Inferior parietal cortex (tissue), 1 donor: ENCODE results near the gene VTA1.
"Not testable (repeated sequence)": the region's sequence is repeated elsewhere in the genome, so short reads cannot be mapped to it uniquely, and the experiment has no call there.

Experiments
- DNase-seq: peaks from one replicate; pipeline ENCODE4 v3.0.0-alpha.2; 2016; ENCODE audit errors: extremely low spot score

VTA1 gene

DNA sequence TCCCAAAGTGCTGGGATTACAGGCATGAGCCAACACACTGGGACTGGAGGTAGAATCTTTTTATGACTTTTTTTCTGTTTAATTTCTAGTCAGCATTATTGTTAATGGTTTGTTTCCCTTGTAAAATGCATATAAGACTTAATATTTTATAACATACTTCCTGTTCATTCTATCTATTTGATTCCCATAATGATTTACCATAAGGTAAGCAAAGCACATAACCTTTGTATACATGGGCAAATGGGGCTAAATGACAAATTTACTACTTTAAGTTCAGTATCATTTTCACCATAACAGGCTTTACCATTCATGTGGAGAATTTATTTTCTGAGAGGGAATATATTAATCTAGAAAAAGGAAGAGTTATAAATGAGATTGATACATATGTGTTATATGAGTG, 24.3 kb downstream of the VTA1 start:
- no peak for DNase-seq

DNA sequence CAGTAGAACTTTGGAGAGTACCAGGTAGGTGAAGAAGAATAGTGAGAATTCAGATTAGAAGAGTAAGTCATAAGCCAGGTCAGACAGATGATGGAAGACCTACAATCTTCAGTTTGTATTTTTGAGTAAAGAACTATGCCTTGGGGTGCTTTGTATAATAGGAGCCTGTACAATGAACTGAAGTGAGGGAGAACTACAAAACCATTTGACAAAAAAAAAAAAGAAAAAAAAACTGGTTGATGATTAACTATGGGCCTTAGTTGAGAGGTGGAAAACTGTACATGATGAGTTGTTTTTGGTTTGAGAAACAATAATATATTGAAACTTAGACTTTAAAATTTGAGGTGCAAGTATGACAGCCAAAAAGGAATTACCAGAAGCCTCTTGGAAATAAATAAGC, 25.7 kb downstream of the VTA1 start:
- no peak for DNase-seq

DNA sequence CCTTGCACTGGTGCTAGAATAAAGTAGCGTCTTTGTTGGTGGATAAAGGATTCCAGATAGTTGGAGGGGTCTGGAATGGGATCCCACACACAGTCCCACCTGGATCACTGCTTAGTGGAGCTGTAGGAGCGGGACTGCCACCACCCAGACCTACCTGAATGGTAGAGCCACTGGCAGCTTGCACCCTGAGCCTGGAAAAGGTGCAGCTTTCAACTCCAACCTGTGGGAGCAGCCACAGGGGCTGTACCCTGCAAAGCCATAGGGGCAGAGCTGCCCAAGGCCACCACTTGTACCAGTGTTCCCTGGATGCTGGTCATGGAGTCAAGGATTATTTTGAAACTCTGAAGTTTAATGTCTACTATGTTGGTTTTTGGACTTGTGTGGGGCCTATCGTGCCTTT, 26.9 kb downstream of the VTA1 start:
- DNase-seq: no peak

DNA sequence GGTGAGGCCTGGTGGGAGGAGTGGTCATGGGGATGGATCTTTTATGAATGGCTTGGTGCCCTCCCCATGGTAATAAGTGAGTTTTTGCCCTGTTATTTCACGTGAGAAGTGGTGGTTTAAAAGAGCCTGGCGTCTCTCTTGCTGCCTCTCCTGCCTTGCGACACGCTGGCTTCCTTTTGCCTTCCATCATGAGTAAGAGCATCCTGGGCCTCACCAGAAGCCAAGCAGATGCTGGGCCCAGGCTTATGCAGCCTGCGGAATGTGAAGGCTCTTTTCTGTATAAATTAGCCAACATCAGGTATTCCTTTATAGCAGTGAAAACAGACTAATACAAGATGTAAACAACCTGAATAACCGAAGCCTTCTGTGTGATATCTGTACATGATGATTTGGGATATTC, 27.6 kb downstream of the VTA1 start:
- no peak for DNase-seq

- DNase-seq: no peak
These were observed 31.1 kb downstream of the VTA1 start for GRCh38 chr6:142178129-142178528.

DNA sequence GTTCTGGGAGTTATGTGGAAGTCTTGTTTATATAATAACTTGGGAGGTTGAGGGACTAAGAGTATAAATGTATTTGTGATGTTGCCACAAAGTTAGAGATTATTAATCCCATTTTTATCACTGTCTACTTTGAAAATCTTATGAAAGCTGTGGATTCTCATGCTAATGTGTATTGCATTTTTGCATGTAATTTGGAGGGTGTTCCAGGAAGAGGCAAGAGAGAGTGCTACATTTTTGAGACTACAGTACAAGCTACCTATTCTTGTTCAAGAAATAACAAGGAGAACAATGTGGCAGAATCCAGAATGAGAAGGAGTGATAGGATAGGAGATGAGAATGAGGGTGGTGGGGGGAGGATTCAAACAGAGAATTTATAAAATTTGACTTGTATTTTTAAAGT, 34.9 kb downstream of the VTA1 start:
- DNase-seq: no peak

DNA sequence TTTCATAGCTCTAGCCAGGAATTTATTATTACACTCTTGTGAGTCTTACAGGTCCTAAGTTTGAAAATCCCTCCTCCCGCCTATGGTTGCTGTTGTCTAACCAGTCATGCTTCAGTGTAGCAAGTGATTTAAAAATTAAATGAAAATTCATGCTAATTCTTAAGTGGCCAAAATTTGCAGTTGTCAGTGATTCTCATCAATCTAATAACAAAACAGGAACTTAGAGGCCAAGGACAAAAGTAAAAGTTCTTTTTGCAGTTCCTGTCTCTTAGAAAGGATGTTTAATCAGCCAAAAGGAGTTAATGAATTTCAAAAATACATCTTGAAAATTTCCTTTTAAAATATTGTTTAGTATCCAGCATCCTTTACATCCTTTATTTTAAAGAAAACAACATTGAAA, 36.3 kb downstream of the VTA1 start:
- no peak for DNase-seq

DNA sequence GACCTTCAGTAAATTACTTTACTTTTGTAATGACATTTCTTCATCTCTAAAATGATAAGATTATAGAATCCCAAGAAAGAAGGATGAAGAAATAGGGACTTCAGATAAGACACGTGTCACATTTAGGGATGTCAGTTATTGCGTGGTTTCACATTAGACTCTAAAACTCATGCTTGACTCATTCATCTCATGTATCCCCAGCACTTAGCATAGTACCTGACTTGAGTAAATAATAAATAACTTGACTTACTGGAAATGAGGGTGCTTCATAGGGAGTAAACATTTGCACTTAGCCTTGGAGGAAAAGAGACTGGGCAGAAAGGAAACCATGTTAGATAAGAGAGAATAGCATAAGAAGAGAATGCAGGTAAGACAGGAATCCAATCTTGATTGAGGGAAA, 37.2 kb downstream of the VTA1 start:
- no peak for DNase-seq

- DNase-seq: no peak
These were observed 38.6 kb downstream of the VTA1 start for GRCh38 chr6:142185641-142186040.

- no peak for DNase-seq
These were observed 40.1 kb downstream of the VTA1 start for GRCh38 chr6:142187209-142187608.

- not testable (repeated sequence) for DNase-seq
These were observed 41.3 kb downstream of the VTA1 start for GRCh38 chr6:142188341-142188740.

GRCh38 chr6:142189057-142189456, 42.0 kb downstream of the VTA1 start:
- no peak for DNase-seq

DNA sequence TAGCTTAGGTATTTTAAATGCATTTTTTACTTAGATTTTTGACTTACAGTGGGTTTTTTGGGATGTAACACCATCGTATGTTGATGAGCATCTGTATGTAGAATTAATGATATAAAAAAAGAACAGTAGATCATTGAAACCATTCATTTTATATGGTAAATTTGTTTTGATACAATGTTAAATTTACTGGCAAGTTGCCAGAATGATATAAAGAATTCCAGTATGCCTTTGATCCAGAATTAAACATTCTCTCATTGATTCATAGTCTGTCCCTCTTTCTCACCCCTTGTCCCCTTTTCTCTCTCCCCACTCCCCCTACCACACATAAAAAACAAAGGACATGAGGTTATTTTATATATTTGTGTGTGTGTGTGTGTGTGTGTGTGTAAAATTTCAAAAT, 45.3 kb downstream of the VTA1 start:
- DNase-seq: no peak

- no peak for DNase-seq
These were observed 46.6 kb downstream of the VTA1 start for GRCh38 chr6:142193621-142194020.

GRCh38 chr6:142195862-142196541, 48.9 kb downstream of the VTA1 start:
- no peak for DNase-seq

GRCh38 chr6:142200846-142201628, 54.0 kb downstream of the VTA1 start:
- DNase-seq: no peak

- no peak for DNase-seq
These were observed 60.3 kb downstream of the VTA1 start for GRCh38 chr6:142207265-142207877.

GRCh38 chr6:142210606-142211005, 63.5 kb downstream of the VTA1 start:
- DNase-seq: no peak

GRCh38 chr6:142213402-142213801, 66.3 kb downstream of the VTA1 start:
- DNase-seq: no peak

DNA sequence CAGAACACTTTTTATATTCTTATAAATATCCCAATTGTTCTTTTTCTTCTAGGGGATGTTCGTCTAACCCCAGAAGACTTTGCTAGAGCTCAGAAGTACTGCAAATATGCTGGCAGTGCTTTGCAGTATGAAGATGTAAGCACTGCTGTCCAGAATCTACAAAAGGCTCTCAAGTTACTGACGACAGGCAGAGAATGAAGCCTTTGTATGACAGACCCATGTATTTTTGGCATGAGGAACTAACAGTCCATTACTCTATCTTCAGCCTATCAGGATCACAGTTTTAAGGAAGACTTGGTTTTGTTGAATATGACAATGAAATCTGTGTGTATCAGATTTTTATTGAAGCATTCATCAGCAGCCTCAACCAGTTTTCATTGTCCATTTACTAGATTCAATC, 71.4 kb downstream of the VTA1 start:
- no peak for DNase-seq

- DNase-seq: no peak
These were observed 75.0 kb downstream of the VTA1 start for GRCh38 chr6:142222022-142222421.

GRCh38 chr6:142223938-142224337, 76.9 kb downstream of the VTA1 start:
- no peak for DNase-seq

DNA sequence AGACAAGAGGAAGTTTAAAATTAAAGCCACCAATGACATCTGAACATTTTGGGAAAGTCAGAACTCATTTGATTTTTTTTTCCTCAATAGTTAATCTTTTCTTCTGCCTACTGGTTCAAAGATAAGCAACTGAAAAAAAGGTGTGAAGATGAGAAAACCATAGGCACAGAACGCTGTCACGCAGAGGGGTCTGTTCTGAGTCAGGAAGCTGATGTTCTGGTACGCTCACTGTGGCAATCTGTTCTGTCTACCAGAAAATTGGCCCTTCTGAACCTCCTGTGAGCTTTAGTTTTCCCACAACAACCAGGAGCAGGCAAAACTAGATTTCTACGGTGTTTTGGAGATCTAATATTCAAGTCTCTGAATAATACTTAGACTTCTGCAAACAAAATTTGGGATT, 78.1 kb downstream of the VTA1 start:
- DNase-seq: no peak
